ENCODE measurements around the gene ZNF132.
"Not testable (repeated sequence)": the region's sequence is repeated elsewhere in the genome, so short reads cannot be mapped to it uniquely, and the experiment has no call there.

The ZNF132 gene

DNA sequence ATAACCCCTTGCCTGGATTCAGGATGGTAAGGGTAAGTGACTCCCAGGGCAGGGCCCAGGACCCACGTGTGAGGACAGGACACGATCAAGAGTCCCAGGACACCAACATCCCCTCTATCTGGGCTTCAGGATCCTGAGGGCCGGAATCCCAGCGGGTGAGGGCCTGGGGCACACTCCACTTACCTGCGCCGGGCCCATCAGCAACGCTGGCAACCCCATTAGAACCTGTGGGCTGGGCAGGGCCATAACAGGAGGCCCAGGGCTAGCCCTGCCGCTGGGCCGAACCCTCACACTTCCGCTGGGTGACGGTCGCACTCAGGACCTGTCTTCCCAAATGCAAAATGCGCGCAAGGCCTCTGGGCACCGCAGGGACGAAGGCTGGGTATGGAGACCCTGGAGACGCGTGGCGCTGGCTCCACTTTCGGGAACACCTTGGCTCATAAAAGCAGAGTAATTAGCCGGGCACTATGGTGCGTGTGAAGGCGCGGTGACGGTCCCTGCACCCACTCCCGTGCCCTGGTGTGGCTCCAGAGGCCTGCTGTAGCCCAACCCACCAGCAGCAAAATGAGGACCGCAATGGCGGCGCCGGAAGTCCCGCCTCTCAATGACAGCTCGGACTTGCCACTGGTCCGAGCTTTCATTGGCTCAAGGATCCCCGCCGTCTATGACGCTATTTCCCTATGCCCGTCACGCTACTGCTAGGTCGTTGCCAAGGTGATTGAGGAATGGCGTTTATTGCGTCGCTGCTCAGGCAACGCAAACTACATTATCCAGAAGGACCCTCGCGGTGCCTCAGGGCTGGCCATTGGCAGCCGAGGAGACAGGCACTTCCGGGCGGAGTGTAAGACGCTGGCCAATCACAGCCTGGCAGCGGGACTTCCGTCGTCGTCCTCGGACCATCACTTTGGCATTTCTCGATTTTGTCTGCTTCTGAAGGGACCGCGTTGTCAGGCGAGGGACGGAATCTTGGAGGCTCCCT is at the start of gene ZNF132:
ZNF132 (minus strand) TSS at position 578 of the 979 bp plus-strand sequence; CDS start at position 246, 332 bp downstream.
- peak; percentile 99 for DNase-seq

GRCh38 chr19:58484349-58484748 is 44.4 kb upstream of the ZNF132 start:
- DNase-seq, result not testable (repeated sequence)

DNA sequence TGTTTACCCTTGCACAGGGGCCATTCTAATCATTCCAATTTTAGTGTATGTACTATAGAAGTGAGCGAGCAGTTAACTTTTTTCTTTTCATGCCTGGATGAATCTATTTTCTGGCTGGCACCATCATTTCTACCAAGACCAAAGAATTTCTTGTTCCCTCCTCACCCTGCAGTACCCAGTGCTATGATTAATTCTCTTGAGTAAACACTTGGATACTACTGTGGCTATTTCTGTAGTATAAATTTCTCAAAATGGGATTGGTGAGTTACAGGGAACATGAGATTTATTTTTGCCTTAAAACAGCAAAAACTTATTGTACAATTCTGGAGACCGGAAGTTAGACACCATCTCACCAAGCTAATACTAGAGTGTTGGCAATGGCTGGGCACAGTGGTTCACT is 43.8 kb upstream of the ZNF132 start:
- DNase-seq, result no peak

DNA sequence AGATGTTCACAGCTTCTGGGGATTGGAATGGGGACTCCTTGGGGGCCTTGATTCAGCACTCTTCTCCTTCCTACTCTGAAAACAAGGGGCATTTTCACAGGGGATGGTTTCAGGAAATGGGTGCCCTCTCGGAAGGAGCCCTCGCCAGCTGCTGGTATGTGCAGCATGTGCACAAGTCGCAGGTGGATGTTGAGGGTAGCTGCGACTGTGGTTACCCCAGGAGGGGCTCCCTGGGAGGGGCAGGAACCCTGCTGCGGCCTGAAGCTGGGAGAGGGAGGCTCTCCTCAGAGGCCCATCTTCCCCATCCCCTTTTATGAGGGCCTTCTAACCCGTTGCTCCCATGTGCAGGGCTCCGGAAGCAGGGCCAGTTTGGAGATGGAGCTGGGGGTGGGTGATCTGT is 42.4 kb upstream of the ZNF132 start:
- DNase-seq, result no peak

GRCh38 chr19:58480831-58481230 is 40.9 kb upstream of the ZNF132 start:
- DNase-seq, result no peak

DNA sequence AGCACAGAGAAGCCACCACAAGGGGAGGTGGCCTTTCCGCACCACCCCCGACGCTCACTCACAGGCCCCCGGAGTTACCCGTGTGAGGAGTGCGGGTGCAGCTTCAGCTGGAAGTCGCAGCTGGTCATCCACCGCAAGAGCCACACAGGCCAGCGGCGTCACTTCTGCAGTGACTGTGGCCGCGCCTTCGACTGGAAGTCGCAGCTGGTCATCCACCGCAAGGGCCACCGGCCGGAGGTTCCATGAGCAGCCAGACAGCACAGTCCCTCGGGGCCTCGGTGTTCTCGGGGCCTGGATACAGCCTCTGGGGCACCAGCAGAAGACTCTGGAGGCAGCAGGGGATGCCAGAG is 40.5 kb upstream of the ZNF132 start:
- no peak for DNase-seq

DNA sequence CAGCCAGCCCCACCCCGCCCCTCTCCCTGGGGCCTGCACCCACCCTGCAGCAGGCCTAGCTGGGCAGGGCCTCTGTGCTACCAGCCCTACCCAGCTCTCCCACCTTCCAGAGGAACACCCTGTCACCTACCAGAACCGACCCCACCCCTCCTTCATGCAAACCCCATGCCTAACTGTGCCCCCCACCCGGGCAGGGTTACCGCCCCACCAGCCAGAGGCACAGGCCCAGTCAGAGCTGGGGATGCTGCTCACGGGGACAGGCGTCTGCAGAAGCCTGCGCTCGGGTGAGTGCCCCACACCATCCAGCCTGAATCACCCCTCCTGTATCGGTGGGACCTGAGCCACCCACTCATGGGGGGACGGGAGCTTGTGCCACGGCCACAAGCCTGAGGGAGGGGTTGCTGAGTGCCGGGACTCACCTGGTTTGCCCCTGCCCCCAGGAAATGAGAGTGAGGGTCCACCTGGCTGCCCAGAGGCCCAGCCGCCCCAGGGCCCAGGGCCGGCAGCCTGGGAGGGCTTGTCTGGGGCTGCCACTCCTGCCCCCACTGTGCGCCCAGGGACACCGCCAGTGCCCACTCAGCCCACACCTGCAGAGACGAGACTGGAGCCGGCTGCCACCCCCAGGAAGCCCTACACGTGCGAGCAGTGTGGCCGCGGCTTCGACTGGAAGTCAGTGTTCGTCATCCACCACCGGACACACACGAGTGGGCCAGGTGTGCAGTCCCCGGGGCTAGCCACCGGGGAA is 40.0 kb upstream of the ZNF132 start:
- no peak for DNase-seq

DNA sequence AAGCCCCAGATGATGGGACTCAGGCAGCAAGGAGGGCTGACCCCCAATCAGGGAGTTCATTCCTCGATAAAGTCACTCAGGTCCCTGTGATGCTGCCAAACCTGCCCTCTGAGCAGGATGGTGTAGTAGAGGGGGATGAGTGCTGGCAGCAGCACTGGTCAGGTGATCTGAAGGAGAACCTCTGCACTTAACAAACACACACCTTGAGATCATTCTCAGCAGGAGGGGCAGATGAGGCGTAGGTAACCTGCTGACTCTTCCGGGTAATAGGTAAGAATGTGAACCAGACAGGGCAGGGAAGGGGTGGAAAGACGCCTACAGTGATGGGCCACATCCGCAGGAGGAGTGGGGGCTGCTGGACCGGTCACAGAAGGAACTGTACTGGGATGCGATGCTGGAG is 39.4 kb upstream of the ZNF132 start:
- no peak for DNase-seq

DNA sequence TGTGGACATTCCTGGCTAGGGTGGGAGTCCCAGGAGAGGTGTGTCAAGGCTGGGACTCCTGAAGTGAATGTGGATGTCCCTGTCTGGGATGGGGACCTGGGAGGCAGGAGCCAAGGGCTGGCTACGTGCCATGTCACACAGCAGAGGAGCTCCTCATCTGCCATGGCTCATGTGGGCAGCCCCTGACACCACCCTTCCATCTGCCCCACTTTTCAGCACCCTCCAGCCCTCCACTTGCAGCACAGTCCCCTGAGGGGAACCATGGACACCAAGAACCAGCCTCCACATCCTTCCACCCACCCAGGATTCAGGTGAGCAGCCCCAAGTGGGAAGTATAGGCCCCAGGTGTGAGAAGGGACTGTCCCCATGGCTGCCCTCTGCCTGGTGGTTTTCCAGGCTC is 37.9 kb upstream of the ZNF132 start:
- no peak for DNase-seq

- no peak for DNase-seq
Measured at GRCh38 chr19:58477130-58477529, 37.2 kb upstream of the ZNF132 start.

GRCh38 chr19:58476498-58477015 is 36.6 kb upstream of the ZNF132 start:
- DNase-seq, result no peak

DNA sequence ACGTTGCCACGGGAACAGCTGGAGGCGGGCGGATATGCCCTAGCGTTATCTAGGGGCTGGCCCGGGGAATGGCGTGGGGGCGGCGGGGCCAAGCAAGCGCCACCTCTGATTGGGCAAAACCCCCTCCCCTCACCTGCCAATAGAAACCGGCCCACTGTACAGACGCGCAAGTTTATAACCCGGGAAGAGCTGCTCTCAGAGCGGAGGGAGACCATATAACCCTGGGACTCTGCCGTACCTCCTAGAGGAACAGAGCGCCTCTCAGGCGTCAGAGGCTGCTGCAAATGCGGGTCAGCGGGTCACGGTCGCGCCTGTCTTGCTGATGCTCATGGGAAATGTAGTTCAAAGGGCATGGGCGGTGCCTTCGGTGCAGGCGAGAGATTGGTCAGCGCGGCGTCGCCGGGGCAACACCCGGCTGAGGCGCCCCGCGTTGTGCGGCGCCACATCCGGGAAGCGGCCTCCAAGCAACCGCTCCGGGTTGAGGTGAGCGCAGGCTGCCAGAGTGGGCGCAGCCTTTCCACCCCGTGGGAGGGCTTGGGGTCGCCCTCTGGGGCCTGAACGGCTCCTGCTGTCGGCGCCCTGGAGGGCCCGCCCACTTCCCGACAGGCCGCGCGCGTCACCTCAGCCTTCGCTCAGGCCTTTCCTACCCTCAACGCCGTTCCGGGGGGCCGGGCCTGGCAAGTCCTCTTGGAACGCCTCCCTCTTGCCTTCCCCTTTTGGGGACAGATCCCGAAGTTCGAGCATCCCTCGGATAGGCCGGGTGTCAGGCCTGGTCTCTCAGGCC is 36.0 kb upstream of the ZNF132 start, which contains the start of gene ZNF446:
ZNF446 (plus strand) TSS at position 639 of the 784 bp plus-strand sequence. CDS start 867 bp downstream, outside the sequence.
- peak; percentile 96 for DNase-seq

GRCh38 chr19:58474997-58475713 is 35.2 kb upstream of the ZNF132 start:
- DNase-seq, result no peak

- DNase-seq, result no peak
Measured at GRCh38 chr19:58474291-58474996, 34.5 kb upstream of the ZNF132 start.

DNA sequence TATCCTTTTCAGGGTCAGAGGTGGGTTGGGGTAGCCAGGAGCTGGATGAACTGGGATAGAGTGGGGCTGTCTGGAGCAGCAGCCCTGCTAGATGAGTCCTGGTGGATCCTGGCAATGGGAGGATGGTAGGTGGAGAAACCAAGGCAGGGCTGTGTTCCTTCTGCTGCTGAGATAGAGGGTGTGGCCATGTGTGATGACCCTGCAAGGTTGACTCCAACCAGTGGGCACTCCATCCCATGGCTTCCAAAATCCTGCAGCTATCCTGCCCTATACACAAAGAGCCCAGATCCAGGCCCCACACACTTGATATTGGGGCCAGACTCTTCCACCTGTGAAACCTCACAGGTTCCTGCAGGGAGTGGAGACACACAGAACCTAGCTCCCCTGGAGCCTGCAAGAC is 33.8 kb upstream of the ZNF132 start:
- DNase-seq, result no peak

- no peak for DNase-seq
Measured at GRCh38 chr19:58471736-58472135, 31.8 kb upstream of the ZNF132 start.

DNA sequence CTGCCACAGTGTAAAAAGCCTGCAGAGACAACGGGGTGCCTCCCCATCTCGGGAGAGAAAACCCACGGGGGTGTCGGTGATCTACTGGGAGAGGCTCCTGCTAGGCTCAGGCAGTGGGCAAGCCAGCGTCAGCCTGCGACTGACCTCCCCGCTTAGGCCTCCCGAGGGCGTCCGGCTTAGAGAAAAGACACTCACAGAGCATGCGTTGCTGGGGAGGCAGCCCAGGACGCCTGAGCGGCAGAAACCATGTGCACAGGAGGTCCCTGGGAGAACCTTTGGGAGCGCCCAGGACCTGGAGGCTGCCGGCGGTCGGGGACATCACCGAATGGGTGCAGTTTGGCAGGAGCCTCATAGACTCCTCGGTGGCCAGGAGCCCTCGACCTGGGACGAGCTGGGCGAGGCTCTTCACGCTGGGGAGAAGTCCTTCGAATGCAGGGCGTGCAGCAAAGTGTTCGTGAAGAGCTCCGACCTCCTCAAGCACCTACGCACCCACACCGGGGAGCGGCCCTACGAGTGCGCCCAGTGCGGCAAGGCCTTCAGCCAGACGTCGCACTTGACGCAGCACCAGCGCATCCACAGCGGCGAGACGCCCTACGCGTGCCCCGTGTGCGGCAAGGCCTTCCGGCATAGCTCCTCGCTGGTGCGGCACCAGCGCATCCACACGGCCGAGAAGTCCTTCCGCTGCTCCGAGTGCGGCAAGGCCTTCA is 31.0 kb upstream of the ZNF132 start:
- DNase-seq, result not testable (repeated sequence)

DNA sequence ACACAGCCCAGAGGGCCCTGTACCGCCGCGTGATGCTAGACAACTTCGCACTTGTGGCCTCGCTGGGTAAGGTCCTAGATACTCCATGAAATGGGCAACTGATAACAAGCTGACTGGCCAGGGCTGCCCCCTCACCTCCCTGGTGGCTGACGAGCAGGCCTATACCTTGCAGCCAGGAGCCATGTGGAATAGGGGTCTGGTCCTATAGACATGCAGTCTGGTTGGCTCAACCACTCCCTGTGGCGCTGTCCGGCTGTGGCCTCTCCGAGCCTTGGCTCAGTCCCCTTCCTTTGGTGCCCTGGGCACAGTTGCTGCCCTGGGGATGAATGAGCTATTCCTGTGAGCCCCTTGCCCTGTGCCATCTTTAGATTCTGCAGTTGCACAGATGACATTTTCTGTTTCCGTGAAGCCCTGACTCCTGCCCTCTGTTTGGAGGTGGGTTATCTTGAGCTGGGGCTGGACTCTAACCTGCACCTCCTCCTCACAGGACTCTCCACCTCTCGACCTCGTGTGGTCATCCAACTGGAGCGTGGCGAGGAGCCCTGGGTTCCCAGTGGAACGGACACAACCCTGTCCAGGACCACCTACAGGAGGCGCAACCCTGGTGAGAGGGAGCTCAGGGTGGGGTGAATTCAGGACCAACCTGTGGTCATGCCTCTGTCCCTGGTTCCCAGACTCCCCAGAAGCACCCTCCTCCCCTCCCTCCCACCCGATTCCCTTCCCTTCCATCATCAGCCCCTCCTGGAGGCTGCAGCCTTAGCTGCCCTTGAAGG is 29.5 kb upstream of the ZNF132 start:
- DNase-seq, result no peak

- no peak for DNase-seq
Measured at GRCh38 chr19:58468216-58468839, 28.4 kb upstream of the ZNF132 start.
